ENCODE data around the gene PRAC1.
"Not testable (repeated sequence)": the region's sequence is repeated elsewhere in the genome, so short reads cannot be mapped to it uniquely, and the experiment has no call there.

Gene PRAC1

GRCh38 chr17:48726916-48727286, 4.6 kb upstream of the PRAC1 start:
- DNase-seq (ENCODE audit: low read depth) = no peak

GRCh38 chr17:48726114-48726915, 4.0 kb upstream of the PRAC1 start:
- no peak for DNase-seq (ENCODE audit: low read depth)

DNA sequence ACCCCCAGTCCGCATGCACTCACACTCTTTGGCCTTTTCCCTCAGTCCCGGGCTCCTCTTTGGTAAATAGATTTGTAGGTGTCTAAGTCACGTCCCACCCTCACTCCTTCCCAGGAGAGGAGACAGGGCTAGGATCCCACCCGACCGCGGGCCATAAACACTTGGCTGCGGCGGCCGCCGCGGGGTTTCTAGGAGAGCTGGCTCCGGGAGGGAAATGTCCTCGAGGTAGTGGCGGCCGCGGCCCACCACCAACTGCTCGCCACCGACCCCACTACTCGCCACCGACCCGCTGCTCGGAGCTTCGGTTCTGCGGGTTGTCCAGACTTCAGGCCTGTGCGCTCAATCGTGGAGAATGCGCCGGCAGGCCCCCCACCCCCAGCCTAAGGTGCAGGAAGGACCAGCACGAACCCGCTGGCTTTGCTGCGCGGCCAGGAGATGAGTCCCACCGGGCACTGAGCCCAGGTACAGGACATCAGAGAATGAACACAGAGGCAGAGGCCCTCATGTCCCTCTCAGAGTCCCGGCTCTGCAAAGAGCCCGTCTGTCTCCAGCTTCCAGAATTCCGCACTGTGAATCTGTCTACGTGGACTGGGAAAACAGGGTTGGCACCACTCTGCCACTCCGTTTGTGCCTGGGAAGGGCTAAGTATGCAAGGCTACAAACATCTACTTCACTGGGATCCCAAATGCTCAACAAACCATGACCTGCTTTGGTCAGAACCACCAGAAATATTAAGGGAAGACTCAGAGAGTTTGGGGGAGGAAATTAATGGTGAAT, 3.2 kb upstream of the PRAC1 start:
- DNase-seq (ENCODE audit: low read depth) = no peak

- DNase-seq (ENCODE audit: low read depth) = no peak
These were observed 2.6 kb upstream of the PRAC1 start for GRCh38 chr17:48725004-48725287.

GRCh38 chr17:48724251-48725003, 2.1 kb upstream of the PRAC1 start:
- DNase-seq (ENCODE audit: low read depth) = peak; percentile 72

DNA sequence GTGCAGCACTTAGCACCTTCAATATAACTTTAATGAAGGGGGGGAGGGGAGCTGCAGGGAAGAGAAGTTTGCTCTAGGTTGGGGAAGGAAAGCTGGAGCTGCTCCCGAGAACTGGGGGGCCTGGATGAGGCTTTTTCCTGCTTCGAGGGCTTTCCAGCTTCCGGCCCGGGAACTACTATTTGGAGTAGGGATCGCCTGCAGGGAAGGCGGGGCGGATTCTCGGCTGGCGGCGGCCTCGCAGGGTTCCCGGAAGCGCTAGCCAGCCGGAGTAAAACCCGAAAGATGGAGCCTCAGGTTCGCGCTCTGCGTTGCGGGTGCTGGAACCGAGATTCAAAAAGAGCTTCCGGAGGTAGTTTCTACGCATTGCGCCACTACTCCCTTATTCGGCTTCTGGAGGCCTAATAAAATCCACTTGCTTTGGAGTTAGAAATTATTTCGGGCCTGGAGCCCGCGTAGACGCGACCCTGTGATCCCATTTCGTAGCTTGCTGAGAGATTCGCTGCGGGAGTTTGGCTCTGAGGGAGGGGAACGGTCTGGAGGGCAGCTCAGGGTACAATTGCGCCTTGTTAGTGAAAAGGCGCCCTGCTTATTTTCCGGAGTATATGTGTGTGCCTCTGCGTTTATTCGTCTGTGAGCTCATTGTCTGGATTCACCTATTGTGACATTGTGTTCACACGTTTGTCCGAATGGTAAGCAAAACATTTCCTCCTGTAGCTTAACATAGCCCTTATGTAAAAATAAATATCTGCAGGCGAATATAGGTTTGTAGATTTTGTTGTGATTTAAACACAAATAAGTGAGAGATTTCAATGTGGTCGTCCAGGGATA, 1.3 kb upstream of the PRAC1 start:
- no peak for DNase-seq (ENCODE audit: low read depth)

DNA sequence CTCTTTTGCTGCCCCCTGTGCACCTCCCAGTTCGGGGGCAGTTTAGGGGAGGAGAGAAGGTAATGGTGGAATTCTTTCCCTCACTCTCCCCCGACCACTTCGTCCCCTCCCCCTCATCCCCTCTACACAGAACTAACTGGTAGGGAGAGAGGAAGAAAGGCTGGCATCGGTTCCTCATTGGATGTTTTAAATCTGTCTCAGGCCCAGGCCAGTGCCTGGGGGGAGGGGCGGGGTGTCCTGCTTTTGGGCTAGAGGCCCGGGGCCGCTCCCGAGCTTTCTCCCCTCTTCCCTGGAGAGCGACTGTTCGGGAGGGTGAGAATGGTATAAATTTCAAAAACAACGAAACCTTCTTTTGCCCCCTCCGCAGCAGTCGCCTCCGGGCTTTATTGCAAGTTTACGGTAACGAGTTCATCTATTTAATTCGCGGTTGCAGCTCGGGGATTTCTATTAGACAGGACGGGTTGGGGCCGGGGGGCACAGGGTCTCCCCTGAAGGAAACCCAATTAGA, 651 bp upstream of the PRAC1 start, which contains the start of gene PRAC2:
TSS of gene PRAC2 (plus strand) at position 271 of the 508 bp plus-strand sequence. CDS start 1,226 bp downstream, outside the sequence.
- DNase-seq (ENCODE audit: low read depth) = no peak

DNA sequence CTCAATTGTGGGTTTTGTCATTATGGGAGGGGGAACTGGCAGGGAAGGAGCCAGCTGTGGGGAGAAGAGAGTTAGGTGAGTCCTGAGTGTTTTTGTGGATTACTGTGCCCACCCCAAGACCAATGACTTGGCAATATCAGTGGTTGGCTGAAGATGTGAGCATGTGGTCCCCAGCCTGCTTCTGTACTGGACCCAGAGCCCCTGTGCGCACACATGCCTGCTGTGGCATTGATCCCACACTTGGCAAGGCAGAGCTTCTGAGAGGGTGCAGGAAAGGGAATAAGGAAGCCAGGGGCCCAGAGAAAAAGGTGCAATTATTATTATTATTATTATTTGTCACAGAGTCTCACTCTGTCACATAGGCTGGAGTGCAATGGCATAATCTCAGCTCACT, 1.3 kb downstream of the PRAC1 start:
- DNase-seq (ENCODE audit: low read depth) = no peak

- no peak for DNase-seq (ENCODE audit: low read depth)
These were observed 1.9 kb downstream of the PRAC1 start for GRCh38 chr17:48720266-48721008.

DNA sequence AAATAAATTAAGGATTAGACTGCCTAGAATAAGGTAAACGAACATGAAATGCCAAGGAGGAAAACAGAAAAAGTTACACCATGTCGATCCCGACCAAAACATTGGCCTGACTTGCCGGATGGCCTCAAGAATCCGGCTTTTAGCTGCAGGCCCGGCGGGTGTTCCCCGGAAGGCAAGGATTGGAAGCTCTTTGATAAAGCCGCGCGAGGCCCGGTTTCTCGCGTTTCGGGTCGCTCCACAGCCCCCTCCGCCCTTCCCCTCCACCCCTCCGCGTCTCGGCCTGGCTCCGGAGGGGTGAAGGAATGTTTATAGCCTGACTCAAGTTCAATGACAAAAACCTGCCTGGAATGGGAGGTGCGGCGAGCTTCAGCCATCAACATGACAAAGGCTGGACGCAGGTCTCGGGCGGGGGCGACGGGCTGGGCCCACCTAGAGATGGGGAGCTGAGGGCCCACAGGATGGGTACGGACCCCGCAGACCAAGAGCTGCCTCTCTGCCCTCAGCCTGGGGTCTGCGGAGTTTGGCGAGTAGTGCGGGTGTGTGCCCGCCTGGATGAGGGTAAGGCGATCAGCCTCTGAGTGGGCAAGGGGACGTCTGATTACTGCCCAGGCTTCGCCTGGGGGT, 2.6 kb downstream of the PRAC1 start:
- no peak for DNase-seq (ENCODE audit: low read depth)

GRCh38 chr17:48718761-48719641, 3.3 kb downstream of the PRAC1 start:
- no peak for DNase-seq (ENCODE audit: low read depth)

DNA sequence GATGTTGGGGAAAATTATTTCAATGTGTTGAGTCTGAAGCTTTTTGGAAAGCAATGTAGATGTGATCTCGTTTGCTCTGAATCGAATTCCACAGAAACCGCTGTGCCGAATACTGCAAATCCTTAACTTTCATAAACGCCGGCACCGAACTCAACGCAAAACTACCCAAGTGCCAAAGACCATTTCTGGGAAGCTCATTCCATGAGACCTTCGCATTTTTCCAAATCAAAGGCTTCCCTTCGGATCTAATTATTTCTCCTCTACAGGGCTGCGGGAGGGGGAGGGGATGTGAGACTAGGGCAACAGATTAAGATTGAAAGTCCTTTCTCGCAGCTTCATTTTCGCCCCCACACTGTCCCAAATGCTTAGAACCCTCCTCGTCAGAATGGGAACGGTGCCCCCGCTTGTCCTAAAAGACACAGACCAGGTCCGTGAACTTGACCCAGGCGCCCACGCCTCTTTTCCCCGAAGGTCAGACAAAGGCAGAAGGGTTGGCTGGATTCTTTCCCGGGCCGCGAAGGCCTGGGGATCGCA, 4.0 kb downstream of the PRAC1 start:
- DNase-seq (ENCODE audit: low read depth) = no peak

GRCh38 chr17:48717367-48718226, 4.7 kb downstream of the PRAC1 start:
- DNase-seq (ENCODE audit: low read depth) = no peak

- DNase-seq (ENCODE audit: low read depth) = not testable (repeated sequence)
These were observed 5.8 kb downstream of the PRAC1 start for GRCh38 chr17:48716549-48716948.

- DNase-seq (ENCODE audit: low read depth) = no peak
These were observed 6.6 kb downstream of the PRAC1 start for GRCh38 chr17:48715496-48716399.

DNA sequence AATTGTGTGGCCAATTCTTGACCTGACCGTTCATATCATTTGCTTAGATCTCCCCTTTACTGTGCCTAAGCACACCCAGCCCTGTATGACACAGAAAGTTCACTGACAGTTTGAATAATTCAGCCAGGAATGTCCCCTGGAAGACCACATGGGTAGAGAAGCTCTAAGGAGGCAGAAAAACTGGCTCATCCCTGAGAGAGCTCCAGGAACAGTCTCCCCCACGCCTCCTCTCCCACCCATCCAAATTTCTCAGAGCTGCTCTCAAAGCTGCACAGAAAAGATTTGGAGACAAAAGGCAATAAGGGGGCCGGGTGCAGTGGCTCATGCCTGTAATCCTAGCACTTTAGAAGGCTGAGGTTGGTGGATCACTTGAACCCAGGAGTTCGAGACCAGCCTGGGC, 11.2 kb downstream of the PRAC1 start:
- DNase-seq (ENCODE audit: low read depth) = no peak
